Glomerular endothelial cell (primary cell): Measurements from ENCODE around the gene COL25A1. TPM values are rescaled to one million over a fixed set of nuclear protein-coding genes. Genes with fewer than 3 reads are reported as not detected.
"Not testable (repeated sequence)": the region's sequence is repeated elsewhere in the genome, so short reads cannot be mapped to it uniquely, and the experiment has no call there.

Source experiments
- DNase-seq: peaks from one replicate; pipeline ENCODE4 v3.0.0-alpha.2; 2011; ENCODE audit warnings: low read depth, low spot score; ENCODE audit errors: extremely low read depth
- total RNA-seq: library from RNA; depleted of rRNA; stranded (reverse); fragments of >200 nt; gene quantifications from 2 replicates; pipeline ENCODE4 v1.2.3, GENCODE V29; 2015

COL25A1 gene
- total RNA-seq, 1 donor from 2014 or later: 2.2 TPM

DNA sequence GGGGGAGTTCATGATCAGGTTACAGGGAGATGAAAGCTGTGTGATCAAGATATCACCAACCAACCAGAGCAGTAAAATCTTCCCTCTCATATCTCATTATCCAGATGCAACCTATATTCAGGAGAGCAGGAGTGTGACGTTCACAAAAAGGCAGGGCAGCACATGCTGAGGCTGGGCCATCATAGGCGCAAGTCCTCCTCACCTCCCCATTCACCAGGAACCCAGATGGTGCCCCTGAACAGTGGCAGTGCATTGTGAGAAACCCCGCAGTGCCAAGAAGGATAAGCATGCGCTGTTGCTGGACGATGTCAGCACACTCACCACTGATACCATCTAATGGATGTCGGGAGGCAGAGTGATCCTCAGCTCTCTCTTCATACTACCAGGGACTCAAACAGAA lies 170.9 kb downstream of the COL25A1 start:
- DNase-seq: no peak

DNA sequence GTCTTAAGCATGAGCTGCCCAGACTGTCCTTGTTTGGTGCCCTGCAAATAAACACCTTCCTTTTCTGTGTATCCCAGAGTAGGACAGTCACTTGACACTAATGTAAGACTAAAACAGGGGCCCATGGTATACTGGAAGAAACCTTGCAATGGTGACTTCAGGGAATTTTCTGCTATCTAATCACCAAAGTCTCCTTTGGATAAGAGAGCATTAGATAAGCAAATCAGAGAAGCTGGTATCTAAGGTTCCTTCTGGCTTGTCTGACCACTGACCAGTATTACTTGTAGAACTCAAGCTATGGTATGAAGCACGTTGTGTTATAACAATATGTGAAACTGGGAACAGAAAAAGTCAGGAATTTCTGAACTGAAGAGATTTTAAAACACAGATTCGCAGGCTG lies 173.9 kb downstream of the COL25A1 start:
- DNase-seq: no peak

GRCh38 chr4:109127866-109128265 lies 174.6 kb downstream of the COL25A1 start:
- DNase-seq: peak; percentile 4

- no peak for DNase-seq
These were observed 175.6 kb downstream of the COL25A1 start for GRCh38 chr4:109126856-109127255.

DNA sequence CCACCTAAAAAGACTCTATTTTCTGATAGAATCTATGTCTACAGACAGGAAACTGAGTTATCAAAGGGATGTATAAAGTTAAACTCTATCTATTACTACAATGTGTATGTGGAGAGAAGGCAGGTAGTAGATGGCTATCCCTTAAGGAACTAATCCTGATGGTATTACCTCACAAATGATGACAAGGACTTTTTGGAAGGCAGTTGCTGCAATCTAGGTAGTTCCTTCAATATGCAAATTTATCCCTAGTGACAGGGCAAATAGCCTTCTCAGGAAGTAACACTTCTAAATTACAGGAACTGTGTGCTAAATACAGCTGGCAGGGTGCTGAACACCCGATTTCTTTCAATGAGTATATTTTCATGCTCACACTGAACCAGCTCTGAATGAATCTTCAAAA lies 177.4 kb downstream of the COL25A1 start:
- DNase-seq: no peak

GRCh38 chr4:109123951-109124350 lies 178.5 kb downstream of the COL25A1 start:
- DNase-seq: no peak

DNA sequence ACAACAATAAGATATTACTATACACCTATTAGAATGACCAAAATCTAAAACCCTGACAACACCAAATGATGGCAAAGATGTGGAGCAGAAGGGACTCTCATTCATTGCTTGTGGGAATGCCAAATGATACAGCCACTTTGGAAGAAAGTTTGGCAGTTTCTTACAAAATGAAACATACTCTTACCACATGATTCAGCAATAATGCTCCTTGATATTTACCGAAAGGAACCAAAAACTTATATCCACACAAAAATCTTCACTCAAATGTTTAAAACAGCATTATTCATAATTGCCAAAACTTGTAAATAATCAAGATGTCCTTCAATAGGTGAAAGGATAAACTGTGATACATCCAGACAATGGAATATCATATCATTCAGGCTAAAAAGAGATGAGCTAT lies 180.9 kb downstream of the COL25A1 start:
- no peak for DNase-seq

- no peak for DNase-seq
These were observed 182.6 kb downstream of the COL25A1 start for GRCh38 chr4:109119852-109120251.

GRCh38 chr4:109118635-109119034 lies 183.8 kb downstream of the COL25A1 start:
- no peak for DNase-seq

- DNase-seq: no peak
These were observed 188.0 kb downstream of the COL25A1 start for GRCh38 chr4:109114501-109114900.

GRCh38 chr4:109113521-109113920 lies 188.9 kb downstream of the COL25A1 start:
- no peak for DNase-seq

GRCh38 chr4:109111031-109111430 lies 191.4 kb downstream of the COL25A1 start:
- no peak for DNase-seq

DNA sequence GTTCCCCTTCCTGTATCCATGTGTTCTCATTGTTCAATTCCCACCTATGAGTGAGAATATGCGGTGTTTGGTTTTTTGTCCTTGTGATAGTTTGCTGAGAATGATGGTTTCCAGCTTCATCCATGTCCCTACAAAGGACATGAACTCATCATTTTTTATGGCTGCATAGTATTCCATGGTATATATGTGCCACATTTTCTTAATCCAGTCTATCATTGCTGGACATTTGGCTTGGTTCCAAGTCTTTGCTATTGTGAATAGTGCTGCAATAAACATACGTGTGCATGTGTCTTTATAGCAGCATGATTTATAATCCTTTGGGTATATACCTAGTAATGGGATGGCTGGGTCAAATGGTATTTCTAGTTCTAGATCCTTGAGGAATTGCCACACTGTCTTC lies 194.2 kb downstream of the COL25A1 start:
- DNase-seq: not testable (repeated sequence)

DNA sequence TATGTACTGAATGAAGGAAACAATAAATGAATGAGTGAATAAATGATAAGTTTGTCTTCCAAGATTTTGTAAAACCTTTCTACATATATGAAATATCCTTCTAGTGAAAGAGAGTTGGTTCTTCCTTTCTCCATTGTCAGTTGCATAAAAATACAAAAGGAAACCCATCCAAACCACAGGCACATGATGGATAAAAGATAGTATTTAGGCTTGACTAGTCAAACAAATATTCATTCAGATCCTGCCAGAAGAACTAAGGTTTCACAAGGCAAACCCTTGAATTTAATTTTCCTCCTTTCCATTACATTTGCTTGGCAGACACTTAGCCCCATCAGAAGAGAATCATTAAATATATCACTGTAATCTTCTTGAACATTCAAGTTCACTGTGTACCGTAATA lies 208.4 kb downstream of the COL25A1 start:
- DNase-seq: no peak

DNA sequence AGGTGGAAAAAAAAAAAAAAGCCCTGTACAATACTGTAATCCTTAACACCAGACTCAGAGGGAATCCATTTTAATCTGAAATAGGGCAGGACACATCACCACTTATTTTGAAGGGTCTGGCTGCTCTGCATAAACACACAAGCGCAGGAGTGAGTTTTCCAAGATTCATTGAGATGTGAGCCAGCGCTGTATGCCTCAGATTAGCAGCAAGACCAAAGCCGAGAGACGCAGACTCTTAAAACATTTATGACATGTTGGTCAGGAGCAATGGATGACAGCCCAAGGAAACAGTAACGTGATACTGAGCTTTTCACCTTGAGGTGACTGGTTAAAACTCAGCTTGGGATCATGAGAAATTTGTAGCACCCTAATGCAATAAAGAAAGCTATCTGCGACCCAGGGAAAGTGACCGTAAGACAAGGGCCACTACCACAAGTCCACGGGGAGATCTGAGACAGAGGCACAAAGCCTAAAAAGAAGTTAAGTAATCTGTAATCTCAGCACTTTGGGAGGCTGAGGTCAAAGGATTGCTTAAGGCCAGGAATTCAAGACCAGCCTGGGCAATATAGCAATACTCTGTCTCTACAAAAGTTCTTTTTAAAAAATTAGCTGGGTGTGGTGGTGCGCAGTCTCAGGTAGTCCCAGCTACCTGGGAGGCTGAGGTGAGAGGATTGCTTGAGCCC lies 210.6 kb downstream of the COL25A1 start:
- no peak for DNase-seq

GRCh38 chr4:109083911-109084310 lies 218.5 kb downstream of the COL25A1 start:
- no peak for DNase-seq

DNA sequence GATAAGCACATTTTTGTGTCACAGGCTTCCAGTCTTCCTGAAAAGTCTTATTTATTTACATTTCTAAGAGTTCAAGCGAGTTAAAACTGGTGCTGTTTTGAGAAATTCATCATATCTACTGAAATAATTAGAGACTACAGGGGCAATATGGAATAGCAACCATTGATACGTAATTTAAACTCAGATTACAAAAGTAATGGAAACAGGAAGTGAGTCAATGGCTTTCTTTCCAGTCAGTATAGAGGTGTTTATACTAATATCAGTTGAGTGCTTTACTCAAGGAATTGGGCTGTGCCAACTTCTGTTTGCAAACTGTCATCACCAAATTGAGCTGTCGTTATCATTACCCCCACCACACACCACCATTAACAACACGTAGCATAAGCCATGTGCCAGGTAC lies 222.7 kb downstream of the COL25A1 start:
- peak; percentile 51 for DNase-seq

GRCh38 chr4:109079201-109079600 lies 223.3 kb downstream of the COL25A1 start:
- DNase-seq: no peak

DNA sequence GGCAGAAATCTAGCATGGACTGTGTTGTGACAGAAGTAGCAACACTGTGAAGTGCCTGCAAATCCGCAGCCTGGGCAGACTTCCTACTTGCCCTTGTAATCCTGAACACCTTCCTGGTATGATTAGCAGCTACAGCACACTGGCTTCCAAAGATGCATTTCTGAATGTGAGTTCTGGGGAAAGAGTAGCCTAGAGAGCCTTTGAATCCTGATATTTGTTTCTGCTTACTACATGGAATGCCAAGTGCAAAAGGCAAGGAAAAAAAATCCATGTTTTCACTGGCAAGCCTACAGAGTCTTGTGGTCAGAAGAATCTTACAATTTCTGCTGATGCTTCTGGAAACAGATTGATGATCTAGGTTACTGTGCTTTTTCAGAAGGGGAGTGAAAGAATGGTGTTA lies 223.7 kb downstream of the COL25A1 start:
- no peak for DNase-seq

DNA sequence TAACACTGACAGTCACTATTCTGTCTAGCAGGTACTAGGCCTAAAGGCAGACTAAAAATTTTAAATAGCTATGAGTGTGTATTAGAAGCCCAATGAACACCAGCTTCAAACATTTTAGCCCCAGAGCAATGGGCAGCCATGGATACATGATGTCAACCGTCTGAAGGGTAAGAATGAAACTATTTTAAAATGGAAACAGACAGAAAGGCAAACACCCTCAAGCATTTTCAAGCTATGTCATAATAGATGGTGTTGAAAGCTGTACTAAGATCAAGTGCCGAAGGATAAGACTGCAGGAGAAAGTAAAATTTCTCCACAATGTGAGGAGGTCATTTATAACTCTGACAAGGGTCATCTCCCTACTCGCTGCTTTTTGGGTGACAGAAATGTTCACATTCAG lies 225.0 kb downstream of the COL25A1 start:
- DNase-seq: no peak

GRCh38 chr4:109076709-109077108 lies 225.7 kb downstream of the COL25A1 start:
- not testable (repeated sequence) for DNase-seq

GRCh38 chr4:109075621-109076020 lies 226.8 kb downstream of the COL25A1 start:
- no peak for DNase-seq

DNA sequence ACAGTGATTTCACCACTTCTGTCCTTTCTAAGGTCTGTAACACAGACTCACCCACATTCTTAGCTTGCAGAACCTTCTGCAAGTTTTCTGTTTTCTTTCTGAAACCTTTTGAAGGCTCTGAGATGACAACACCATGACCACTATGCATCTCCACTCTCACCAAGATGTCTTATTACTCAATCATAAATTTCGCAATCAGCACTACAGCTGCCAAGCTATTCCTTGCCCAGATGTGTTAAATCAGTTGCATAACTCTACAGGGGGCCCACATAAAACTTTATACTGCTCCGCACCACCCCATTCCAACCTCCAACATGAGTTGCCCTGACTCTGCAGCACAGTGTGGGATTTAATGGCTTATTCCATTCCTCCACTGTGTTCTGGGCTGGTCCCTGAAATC lies 229.9 kb downstream of the COL25A1 start:
- DNase-seq: no peak
